NCI-H2227 (cell line): ENCODE results near the gene SYT12.

Experiments used
- DNase-seq: peaks from one replicate; lab custom pipeline; 2025; ENCODE audit not compliant: unreplicated experiment; lab: John Stamatoyannopoulos, UW

Gene SYT12

DNA sequence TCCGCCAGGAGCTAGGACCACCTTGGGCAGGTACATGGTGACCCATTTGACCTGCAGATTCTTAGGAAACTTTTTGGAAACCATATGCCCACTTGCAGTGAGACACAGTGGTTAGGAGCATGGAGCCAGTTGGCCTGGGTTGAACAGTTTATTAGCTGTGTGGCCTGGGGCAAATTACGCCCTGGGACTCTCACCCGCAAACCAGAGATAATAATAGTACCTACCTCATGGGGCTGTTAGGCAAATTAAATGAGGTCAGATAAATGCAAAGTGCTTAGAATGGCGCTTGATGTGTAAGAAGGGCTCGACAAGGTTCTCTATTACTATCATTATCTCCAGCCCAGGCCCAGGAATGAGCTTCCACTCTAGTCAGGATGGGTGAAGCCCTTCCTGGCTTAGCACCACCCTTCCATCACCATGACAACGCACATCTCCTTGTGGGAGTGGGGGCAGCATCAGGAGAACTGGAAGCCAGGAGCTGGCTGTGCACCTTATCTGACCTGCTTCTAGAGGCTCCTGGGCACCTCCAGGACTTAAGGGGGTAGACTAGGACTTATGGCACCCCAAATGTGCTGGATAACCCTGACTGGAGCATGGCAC is 5.1 kb downstream of the SYT12 start:
- DNase-seq, result peak; percentile 77

DNA sequence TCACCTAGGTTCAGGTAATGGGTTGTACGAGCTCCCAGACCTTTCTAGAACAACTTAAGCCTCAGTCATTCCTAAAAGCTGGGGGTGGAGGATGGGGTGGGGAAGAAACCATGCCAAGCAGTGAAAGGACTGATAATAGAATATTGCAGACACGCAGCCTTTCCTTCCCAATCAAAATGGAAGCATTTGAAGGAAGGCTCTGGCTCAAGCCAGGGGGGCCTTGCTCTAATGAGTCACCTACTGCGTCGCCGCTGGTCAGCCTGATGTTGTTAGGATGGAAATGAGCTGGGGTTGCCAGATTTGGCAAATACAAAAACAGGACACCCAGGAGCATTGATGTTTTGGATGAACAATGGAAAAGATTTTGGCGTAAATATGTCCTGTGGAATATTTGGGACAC is 6.2 kb downstream of the SYT12 start:
- no peak for DNase-seq

DNA sequence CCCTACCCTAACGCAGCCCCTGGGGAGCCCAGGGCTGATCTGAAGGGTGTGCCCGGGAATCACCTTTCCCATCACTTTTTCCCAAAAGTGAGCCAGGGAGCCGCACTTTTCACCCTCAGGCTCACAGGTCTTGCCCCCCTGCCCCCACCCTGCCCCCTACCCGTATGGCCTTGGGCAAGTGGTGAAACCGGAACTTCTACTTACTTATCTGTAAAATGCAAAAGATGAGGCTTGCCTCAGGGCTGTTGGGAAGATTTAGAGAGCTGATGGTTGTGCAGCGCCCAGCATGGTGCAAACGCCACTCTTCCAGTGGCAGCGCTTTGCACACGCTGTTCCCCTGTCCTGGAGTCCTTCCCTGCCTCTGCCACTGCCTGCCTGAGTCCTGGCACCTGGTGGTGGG is 8.0 kb downstream of the SYT12 start:
- DNase-seq, result no peak

DNA sequence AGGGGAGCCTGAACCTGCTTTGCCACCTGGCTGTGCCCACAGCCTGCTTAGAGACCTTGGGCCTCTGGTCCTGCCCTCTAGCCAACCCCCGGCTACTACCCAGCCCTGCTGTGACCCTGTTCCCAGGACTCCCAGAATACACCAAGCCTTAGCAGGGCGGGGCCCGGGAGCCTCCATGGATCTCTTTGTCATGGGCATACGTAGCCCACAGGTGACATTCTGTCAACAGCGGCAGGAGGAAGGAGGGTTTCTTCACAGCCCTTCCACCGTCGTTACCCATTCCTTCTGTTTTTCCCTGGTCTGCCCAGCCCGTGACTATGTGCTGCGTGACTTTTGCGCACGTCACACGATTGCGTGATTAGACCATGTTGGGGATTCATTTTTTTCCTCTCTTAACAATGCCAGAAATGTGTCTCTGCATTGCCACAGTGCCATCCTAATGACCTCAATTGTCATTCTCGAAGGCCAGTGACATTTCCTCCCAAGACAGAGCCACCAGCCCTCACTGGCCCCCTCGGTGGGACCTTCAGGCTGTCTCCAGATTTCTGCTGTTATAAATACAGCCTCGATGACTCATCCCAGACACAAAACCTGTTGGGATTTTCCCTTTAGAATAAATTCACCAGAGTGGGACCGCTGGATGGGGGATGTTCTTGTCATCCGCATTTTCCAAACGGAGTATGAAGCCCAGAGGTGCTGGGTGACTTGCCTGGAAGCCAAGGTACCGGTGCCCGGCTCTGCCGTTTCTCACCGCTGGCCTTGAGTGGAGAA is 9.0 kb downstream of the SYT12 start:
- no peak for DNase-seq

DNA sequence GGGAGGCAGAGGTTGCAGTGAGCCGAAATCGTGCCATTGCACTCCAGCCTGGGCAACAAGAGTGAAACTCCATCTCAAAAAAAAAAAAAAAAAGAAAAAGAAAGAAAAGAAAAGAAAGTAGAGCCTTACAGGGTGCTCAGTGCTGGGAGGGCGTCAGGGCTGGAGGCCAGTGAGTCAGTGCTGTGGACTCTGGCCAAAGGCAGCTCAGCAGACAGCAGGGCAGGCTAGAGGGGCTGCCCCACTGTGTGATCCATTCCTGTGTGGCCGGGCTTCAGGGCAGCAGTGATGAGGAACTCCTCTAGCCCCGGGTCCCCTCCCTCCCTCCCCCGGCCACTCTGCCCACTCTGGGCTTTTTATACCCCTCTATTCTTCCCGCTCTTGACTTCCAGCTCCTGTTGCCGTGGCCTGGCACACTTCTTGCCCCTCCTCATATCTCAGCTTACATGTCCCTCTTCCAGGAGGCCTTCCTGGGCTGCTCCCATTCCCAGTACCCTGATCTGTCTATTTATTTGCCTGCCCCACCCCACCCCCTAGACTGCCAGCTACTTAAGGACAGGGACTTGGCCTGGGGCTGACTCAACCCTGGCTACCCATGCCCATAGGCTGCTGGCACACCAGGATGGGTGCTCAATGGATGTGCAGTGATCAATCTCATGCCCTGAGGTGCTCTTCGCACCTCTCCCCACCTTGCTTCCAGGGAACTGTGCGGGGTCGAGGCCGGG is 10.1 kb downstream of the SYT12 start:
- no peak for DNase-seq

DNA sequence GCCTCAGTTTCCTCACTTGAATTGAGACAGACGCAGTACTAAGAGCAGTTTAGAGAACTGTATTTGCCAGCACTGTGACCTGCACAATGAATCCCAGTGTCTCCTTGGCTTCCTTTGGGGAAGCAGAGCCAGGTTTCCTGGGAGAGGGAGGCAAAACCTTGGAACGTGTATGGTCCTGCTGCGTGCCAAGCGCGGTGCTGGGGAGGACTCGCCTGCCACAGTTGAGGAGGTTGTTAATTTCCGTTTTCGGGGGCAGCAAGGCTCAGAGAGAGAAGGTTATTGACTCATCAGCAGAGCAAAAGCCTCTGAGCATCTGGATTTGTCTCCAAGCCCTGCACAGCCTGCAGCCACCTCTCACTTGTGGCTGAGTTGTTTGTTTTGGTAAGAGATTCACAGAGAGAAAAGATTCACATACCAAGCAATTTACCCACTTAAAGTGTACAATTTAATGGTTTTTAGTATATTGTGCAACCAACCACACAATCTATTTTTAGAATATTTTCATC is 10.8 kb downstream of the SYT12 start:
- DNase-seq, result no peak

DNA sequence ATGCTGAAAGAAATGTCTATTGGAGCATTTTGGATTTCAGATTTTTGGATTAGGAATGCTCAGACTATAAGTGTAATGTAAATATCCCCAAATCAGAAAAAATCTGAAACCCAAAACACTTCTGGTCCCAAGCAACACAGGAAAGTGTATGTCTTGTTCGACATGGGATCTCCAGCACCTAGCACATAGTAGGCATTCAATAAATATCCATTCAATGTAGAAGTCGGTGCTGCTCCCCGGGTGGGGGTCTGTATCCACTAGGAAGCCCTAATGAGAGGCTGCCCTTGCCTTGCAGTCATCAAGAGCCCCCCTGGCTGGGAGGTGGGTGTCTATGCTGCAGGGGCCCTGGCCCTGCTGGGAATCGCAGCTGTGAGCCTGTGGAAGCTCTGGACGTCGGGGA is 11.4 kb downstream of the SYT12 start:
- DNase-seq, result no peak

DNA sequence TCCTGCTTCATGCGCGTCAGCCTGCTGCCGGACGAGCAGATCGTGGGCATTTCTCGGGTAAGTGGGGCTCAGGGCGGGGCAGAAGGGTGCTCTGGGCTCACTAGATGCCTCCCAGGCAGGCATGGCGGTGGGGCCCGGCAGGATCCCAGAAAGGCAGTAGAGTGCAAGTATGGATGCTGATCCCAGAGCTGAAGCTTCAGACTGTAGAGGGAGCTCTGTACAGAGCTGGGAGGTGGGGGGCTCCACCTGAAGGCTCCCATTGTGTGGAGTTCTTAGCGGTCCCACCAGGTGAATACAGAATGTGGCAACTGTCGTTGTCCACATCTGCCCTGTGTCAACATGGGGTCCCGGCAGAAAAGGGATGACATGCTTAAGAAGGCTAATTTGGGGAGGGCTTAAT is 17.2 kb downstream of the SYT12 start:
- no peak for DNase-seq

DNA sequence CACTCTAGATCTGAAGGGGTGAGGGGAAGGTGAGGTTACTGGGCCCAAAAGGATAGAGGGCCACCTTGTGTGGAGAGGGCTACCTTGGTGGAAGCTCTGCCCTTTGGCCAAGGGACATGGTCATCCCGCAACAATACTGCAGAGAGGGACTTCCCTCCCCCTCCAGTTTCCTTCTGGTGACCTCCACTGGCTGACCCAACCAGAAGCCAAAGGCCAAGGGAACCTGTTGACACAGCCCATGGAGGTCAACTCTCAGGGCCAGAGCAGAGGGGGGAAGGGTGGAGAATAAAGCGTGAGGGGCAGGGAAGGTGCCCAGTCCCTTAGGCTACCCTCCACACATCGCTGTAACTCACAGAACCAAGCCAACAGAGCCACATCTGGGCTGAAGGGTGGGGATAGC is 18.7 kb downstream of the SYT12 start:
- DNase-seq, result no peak

DNA sequence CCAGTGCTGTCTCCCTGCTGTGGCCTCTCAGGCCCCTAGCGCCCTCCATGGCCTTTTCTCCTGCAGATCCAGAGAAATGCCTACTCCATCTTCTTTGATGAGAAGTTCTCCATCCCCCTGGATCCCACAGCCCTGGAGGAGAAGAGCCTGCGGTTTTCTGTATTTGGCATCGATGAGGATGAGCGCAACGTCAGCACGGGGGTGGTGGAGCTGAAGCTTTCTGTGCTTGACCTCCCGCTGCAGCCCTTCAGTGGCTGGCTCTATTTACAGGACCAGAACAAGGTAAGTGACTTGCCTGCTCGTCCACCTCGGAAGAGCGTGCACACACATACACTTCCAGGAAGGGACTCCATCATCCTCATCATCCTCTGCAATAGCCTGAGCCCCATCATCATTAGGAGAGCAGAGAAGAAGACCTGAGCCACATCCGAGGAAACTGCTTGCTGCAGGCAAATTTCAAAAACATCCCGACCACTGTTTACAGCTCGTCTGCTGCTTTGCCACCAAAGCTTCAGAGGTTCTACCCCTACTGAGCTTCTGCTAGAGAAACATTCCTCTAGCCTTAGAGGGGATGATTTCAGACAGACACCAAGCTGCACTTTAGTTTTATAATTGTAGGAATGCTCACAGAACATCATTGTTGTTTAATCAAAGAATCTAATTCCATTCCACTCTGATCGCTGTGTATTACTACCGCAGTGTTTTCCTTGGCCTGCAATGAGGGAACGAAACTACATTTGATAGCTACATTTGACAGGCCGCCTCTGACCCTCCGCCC is 20.8 kb downstream of the SYT12 start:
- no peak for DNase-seq

DNA sequence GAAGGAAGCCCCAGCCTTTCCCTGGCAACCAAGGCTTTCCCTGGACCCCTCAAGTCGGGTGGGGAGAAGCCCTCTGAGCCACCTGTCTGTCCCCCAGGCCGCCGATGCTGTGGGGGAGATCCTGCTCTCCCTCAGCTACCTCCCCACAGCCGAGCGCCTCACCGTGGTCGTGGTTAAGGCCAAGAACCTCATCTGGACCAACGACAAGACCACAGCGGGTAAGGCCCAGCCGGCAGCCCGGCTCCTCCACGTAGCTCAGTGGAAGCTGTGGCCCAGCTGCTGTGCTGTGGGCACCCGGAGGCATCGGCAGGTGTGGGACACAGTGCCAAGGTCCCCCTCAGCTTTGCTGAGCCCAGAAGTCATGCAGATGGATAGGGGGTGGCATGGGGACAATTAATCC is 21.6 kb downstream of the SYT12 start:
- no peak for DNase-seq

DNA sequence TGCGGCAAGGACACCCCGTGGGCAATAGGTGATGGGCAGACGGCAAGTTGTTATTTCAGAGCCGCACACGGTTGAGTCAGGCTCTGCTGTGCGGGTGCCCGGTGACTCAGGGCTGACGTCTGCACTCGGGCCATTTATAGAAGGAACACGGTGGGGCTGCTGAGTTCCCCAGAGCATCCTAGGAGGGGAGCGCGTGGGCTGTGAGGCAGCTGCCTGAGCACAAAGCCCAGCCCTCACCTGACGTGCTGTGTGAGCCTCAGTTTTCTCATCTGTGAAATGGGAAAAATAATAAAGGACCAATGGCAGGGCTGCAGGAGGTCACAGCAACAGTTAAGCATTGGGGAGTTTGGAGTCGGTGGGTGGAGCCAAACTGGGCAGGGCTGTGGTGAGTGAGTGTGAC is 22.4 kb downstream of the SYT12 start:
- DNase-seq, result no peak

DNA sequence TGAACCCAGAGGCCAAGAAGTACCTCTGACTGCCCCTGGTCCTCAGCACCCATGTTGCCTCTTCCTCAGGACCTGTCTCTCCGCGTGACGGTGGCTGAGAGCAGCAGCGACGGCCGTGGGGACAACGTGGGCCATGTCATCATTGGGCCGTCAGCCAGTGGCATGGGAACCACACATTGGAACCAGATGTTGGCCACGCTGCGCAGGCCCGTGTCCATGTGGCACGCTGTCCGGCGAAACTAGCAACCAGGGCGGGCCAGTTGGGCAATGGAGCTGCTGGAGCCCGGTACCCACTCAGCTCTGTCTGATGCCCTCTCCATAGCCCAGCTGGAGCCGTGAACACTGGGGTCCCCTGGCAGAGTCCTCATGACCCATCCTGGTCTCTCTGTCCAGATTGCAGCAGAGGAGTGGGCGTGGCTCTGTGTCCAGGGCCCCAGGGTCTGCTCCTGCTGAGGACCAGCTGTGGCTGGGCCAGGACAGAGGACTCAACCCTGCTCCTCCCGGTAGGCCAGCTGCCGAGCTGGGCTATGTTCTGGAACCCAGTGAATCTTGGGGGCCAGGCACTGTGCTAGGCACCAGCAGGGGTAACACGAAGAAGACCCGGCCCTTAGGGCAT is 25.7 kb downstream of the SYT12 start:
- no peak for DNase-seq

DNA sequence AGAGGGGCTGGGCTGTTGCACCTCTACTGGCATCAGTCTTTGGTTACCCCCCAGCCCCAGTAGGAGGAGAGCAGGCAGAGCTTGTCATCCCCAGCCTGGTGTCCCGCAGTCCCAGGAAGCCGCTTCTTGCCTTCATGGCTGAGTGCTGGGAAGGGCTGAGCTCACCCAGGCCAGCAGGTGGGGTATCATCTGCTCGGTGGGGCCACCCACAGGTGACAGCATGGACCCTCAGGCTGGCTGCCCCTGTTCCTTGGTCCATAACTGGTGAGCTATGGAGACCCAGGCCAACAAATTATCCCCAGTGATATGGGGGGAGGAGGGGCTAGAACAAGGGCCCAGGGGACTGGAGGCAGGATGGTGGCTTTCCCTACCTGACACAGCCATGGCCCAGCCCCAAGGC is 27.2 kb downstream of the SYT12 start:
- DNase-seq, result no peak

DNA sequence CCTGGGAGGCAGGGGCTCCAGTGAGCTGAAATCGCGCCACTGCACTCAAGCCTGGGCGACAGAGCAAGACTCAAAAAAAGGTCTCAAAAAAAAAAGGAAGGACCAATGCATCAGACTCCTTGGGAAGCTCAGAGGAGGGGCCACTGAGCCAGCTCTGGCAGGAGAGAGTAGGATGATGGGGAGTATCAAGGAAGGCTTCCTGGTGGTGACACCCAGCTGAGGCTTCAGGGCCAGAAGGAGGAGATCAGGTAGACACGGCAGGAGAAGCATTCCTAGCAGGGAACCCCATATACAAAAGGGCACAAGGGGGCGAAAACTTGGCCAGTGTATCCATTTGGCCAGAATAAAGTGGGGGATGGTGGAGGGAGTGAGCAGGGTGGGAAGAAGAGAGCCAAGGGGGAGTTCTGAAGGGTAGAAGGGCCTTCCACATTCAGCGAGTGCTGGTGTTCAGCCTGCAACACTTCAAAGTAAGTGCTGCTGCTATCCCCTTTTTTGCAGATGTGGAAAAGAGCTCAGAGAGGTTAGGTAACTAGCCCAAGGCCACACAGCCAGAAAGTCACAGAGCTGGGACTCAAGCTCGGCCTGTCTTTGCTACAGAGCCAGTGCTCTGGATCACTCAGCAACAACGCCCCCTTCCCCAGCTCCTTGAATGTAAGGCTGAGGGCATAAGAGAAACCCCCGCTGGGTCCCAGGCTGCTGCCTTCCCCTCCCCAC is 28.4 kb downstream of the SYT12 start:
- no peak for DNase-seq

DNA sequence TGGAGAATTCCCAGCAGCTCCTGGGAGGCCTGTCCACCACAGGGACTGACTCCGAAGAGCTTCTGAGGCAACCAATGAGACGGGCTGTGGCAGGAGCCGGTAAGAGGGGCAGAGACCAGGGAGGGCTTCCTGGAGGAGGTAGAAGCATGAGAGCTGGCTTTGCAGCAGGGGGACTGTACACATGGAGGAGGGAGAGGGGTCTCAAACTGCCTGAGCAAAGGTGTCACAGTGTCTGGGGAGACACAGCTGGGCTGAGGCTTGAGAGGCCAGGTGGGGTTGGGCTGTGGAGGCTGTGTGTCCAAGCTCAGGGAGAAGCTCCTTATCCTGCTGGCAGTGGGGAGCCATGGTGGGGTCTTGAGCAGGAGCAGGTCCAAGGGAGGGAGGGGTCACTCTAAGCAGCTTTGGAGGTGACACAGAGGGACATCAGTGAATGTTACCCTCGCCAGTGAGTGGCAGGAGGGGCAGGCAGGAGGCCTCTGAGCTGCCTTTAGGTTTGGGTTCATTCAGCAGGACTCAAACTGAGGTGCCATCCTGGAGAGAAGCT is 29.1 kb downstream of the SYT12 start:
- no peak for DNase-seq

DNA sequence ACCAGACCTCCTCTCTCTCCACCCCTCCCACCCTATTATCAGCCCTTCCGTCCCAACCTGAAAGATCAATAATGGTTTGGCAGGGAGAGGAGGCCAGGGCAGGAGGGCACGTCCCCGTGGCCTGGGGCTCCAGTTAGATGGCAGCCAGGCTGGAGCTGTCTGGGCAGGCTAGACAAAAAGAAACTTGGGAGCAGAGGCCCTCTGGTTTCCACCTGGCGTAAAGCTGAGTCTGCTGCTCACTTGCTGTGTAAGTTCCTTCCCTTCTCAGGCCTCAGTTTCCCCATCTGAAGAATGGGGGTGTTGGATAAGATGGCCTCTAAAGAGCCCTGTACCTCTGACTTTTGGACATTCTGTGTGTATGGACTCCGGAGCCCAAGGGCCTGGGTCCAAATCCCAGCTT is 30.0 kb downstream of the SYT12 start:
- DNase-seq, result no peak

DNA sequence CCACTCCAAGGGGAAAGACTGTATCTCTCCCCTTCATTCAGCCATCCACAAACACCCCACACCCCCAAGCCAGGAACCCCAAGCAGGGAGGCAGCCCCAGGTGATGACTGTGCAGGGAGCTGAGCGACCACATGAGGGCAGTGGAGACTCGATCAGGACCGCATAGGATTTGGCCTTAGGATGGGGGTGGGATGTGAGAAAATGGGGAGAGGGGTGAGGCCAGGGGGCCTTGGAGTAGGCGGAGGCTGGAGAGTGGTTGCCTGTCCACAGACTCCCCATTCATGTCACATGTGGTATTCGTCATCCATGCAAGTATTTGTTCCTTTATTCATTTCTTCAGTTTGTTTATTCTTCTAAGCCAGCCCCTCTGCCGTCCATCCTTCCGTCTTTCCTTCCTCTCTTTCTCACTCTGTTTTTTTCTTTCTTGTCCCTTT is 31.0 kb downstream of the SYT12 start:
- peak; percentile 73 for DNase-seq

DNA sequence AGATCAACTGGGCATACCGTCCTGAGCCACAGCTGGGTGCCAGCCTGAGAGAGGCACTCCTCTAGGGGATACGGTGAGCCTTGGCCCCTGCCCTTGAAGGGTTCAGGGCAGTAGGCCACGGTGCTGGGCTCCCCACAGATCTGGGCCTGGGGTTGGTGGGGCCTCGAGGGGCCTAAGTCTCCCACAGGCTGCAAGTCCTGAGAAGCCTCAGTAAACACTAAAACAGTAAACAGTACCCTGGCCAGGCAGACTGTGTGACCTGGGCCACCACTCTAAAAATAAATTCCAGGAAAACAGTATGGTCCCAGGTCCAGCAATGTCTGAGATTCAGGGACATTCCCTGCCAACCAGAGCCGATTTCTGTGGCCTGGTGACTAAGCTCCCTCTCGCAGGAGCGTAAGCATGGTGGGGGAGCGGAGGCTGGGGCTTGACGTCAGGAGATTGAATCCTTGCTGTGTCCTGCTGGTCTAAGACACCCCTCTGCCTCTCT is 31.5 kb downstream of the SYT12 start:
- no peak for DNase-seq
